DLD1 (cell line): ENCODE measurements around the gene HELZ2.

Experiments
- in situ Hi-C: cut with HindIII; loops from 2 replicates; pipeline ENCODE4 v1.10.0; 2017; ENCODE audit warnings: low sequenced_read_pairs

The HELZ2 gene

DNA sequence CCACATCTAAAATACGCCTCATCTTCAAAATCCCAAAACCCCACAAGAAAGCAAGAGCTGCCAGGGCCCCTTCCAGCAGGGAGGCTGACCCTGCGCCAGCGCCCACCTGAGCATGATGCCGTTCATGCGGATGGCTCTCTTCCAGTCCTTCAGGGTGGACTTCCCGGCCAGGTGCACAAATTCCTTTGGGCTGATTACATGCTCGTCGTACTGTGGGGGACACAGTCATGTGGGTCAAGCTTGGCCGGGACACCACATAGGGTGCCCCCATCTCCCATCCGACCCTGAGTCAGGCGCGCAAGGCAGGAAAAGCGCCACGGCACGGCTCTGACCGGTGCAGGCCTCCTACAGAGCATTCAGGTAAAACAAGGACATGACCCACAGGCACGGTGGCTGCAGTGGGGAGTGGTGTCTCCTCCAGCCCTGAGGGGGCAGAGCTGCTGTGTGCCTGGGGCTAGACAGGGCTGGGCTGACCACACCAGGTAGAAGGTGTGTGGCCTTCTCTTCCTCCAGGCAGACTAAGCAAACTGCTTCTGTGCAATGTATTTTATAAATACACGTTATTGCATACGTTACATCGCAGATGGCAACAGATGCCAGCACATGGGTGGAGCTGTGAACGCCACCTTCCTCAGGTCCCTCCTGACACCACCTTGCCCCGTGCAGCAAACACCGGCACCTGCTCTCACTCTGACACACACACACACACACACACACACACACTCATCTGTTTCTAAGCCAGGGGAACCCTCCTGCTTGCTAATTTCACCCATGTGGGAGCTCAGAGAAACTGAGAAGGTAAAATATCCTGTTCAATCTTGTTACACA, 23.8 kb upstream of the HELZ2 start:
- in situ Hi-C loops: no loop called here

DNA sequence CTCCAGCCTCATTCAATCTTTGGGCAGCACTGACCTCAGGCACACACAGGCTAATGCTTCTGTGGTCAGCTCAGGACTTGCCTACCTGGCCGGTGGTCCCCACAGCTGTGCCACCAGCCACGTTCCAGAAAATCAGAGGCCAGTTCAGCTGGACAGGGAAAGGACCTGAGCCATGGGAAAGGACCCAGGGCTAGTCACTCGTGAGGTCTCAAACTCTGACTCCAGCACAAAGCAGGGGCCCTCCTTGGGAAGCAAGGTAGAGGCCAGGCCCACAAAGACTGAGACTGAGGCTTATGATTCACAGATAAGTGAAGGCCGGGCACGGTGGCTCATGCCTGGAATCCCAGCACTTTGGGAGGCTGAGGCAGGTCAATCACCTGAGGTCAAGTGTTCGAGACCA, 22.4 kb upstream of the HELZ2 start:
- in situ Hi-C loops: no loop called here

DNA sequence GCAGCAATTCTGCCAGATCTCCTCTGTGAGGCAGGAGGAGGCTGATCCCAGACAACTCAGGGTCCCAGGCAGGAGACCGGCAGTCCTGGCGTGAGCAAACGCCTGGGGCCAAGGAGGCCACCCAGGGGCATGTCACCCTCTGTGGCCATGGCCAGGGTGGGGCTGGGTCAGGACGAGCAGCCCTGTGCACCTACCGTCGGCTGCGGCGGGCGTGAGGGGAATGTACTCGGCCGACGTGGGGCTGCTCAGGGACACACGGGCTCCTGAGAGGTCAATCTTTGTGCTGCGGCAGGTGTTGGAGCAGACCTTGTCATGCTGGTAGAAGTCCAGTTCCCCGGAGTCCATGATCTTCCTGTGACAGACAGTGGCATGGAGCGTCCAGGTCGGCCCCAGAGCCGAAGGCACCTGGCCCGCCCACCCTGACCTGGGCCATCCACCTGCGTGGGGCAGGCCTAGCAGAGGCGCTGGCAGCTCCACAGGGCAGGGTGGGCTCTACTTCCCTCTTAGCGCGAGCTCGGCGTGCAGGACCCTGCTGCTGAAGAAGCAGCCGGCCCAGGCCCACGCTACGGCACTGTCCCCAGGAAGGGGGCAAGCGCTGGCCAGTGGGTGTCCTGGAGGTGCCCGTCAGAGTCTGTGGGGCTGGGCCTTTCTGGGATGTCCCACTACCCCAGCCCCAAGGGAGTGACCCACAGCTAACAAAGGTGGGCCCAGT, 21.5 kb upstream of the HELZ2 start:
- in situ Hi-C loops: no loop called here

DNA sequence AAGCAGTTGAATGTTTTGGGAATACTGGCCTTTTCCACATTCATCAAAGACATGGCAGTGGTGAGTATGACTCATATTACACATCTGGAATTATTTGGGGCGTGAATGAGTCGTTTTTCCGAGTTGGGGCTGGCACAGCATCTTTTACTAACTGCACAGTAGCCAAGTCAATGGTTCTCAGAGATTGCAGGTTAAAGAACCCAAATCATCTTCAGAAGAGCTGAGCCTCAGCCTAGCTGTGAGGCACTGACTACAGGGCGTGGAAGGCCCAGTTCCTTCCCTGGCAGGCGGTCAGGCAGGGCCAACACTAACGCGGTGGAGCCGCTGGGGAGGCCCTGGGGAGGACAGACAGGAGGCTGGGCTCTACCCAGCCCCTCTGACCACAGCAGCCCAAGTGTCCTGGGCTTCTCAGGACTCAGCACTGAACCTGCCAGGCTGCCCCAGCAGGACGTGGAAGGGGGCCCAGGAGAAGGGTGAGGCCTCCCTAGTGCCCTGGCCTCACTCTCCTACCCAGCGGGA, 20.1 kb upstream of the HELZ2 start:
- in situ Hi-C loops: no loop called here

DNA sequence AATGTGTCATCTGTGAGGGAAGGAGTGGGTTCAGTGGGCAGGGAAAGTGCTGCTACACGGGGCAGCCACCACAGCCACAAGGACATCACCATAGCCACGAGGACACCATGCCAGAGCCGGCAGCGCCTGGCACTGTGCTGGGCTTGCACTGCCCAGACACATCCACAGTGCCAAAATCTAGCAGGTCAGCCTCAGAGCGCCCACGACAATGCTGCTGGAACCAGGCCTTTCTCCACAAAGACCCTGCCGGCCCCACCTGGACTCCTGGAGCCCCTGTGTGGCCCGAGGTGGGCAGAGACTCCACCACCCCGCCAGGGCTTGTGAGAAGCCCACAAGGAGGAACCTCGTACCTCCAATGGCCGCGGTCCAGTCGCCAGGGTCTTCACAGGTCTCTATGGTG, 18.6 kb upstream of the HELZ2 start:
- in situ Hi-C loops: no loop called here

DNA sequence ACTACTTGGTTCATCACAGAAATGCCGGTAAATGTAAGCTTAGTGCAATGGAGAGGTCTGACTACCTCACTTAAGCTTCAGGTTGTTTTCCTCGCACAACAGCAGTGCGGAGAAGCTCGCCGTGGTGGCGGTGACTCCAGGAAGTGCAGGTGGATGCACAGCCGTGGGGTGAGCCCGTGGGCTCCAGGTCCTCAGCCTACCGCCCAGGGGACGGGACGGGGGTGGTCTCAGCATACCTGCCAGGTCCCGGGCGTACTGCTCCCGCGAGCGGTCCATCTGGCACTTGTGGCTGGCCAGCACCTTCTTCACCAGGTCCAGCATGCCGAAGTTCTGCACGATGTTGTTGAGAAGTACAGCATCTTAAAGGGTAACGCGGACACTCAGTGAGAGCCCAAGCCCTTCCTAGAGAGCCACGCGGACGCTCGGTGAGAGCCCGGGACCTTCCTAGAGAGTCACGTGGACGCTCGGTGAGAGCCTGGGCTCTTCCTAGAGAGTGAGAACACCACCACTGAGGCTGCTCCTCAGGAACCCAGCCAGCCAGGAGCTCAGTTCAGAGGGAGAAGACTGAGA, 17.8 kb upstream of the HELZ2 start:
- in situ Hi-C loops: no loop called here

DNA sequence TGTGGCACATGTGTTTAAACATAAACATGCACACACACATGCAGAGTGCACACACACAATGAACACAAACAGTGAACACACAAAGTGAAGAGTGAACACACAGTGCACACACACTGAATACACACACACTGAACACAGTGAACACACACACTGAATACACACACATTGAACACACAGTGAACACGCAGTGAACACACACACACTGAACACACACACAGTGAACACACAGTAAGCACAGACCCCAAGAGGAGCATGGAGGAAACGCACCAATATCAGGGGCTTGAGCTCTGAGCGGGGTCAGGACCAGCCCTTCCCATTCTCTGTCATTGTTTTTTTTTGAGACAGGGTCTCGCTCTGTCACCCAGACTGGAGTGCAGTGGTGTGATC, 17.1 kb upstream of the HELZ2 start:
- in situ Hi-C loops: no loop called here

DNA sequence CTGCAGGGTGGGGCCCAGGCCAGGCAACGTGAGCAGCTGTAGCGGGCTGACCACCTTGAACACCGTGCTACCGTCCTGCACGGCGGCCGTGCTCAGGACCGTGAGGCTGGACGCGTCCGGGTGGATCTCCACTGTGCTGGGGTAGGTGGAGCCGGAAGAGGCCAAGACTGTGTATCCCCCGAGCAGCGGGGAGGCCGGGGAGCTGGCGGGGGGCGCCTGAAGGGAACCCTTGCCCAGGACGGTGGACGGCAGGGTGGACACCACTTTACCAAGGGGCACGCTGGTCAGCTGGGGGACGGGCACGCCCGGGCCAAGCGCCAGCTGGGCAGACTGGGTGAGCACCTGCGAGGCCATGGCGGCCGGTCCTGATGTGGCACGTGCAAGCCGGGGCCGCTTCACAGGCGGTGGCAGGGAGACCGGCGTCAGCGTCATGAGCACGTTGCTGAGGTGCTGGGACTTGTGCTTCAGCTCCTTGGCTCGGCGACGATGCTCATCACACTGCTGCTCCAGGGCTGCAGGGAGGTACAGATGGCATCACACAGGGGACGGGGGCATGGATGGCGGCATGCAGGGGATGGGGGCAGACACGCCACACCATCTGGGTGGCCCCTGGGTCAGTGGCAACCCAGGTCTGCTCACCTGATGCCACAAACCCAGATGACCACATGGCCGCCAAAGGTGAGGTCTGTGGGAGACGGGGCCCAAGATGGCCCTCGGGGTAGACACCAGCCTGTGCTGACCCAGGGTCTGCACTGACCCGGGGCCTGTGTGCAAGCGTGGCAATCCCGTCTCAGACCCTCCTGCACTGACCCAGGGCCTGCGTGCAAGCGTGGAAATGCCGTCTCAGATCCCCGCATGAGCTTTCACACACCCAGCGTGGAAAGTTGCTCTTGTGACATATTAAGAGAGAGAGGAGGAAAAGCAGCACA, 16.4 kb upstream of the HELZ2 start:
- in situ Hi-C loops: no loop called here

DNA sequence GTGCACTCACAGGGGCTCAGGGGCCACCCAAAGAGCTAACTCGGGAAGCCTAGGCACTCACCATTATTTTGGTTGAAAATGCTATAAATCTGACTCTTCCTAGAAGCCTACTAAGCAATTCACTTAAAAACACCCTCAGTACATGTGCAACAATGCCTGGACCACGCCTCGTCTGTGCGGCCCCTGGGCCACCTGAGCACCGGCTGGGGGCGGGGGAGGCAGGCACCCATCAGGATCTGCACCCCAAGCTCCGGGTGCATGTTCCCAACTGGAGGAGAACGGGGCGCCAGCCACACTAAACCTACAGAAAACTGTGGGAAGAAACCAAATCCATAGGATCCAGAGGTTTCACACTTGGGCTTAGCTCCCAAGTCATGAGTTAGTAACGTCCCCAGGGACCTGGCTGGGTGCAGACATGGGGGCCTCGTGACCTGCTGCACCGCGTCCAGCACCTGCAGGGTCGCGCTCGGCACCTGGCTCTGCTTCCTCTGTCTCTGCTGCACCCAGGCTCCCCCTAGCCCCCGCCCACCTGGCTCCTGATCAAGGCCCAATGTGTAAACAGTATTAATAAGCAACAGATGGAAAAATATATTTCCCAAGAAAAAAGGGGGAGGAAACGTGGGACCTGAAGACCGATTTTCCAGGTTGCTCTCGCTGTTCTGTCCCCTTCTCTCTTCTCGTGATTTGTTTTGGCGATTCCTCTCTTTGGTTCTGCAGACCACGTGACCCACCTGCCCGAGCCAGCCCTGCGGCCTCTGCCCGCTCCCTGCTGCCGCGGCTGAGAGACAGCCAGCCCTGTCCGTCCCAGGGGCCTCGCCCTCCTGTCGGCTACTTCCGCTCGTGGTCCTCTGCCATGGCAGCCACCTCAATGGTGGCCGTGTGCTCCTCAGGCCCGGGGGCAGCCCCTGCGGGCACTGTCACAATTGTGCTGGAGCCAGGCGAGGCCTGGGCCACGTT, 15.5 kb upstream of the HELZ2 start:
- in situ Hi-C loops: no loop called here

DNA sequence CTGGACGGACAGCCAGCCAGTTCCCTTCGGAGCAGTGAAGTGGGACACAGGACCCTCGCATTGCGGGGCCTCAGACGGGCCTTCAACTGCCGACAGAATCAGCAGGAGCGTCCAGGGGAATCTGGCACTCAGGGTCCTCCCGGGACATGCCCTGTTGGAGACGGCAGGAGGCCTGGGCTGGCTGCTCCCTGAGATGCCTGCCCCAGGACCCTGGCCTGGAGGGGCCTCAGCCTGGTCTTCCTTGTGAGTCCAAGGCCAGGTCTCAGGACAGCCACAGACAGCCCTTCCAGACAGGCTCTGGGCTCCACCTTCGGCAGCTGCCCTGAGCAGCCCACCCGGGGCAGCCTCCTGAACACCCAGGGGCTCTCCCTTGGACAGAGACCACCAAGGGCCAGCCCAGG, 14.6 kb upstream of the HELZ2 start:
- in situ Hi-C loops: no loop called here

DNA sequence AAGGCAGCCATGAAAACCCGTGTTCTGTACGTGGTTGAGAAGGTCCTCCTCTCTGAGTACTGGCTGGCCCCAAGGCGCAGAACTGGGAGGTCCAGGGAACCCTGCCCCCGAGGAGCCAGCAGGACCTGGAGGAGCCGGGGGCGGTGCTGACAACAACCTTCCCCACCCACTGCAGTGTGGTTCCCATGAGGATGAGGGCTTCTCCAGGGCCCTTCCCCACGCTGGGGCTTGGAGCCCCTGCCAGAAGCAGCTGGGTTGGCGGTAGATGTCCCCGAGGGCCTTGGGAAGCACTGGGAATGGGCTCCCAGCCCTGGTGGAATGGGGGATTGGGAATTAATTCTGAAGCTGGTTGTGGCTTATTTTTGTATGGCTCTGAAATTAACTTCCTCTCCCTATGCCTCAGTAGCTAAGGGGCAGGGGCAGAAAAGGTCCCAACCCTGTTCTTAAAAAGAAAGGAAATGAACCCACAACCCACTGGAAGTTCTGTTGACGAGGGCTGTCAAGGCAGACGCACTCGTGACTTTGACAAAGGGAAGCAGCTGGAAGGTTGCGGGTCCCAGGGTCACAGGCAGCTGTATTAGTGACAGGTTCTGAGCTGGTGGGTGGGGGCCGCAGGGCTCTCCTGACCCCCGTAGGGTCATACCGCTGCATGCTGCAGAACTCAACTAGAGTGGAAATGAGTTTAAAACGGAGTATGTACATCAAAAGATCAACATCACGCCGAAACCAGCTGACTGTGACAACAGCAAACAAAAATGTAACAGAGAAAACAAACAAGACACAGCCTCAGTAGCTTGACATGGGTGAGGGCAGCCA, 13.9 kb upstream of the HELZ2 start:
- in situ Hi-C loops: no loop called here

DNA sequence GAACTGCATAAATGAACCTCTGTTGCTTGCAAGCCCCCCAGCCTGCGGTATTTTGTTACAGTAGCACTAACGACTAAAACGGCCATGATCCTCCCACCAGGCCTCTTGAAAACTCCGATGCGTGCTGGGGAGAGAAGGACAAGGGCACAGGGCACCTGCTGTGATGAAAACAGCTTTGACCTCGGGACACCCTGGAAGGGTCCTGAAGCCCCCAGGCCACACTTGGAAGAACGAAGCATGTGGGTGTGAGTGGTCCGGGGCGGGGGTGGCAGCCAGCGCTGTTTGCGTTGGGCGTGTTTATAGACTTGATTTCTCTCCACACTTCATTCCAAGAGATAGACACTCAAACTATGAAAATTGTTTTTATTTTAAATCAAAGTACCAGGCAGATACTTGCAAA, 13.2 kb upstream of the HELZ2 start:
- in situ Hi-C loops: no loop called here

DNA sequence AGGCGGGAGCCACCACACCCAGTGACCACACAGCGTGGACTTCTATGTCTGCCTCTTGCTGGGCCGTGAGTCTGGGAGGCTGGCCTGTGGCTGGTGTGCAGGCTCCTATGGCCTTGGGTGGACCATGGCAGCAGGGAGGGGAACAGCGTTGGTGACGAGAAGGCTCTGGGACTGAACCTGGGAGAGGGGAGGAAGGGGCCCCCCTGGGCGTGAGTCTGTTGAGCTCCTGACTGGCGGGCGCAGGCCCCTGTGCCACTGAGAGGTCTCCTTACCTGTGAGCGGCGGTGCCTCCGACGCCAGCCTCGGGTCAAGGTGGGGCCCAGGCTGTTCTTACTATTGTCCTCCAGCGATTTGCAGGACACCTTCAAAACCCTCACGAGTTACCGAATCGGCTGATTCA, 12.8 kb upstream of the HELZ2 start:
- in situ Hi-C loops: no loop called here

DNA sequence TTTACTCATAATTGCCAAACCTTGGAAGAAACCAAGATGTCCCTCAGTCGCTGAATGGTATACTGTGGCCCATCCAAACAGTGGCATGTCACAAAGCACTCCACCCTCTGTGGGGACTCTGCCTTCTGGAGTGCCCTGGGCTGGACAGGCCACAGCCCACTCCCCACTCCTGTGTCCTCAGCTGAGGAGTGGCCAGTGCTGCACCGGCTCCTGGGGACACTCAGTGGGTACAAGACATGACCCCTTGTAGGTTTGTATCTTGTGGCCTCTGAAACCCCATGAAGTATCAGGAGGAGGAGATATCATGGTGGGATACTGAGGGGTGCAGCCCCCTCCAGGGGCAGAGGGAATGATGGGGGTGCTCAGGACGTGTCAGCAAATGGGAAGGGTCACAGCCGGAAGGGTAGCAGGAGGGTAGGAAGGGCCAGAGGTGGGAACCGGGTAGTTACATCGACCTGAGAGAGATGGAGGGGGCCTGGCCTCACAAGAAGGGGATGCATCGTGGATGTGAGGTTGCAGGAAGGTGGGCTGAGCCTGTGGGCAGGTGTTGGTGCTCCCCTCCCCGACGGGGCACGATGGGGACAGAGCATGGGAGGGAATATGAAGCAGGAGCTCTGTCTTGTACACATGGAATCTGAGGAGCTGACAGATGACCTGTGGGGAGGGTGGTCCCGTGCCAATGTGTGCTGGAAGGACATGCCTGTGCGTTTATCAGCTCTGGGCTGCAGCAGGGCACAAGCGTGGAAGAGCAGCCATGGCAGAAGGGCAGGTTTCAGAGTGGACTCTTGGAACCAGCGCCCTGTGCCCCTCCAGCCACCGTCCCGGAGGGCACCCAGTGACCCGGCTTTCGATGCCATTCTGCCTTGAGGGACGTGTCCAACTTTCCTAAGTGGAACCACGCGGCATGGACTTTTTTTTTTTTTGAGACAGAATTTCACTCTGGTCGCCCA, 11.9 kb upstream of the HELZ2 start:
- in situ Hi-C loops: no loop called here

DNA sequence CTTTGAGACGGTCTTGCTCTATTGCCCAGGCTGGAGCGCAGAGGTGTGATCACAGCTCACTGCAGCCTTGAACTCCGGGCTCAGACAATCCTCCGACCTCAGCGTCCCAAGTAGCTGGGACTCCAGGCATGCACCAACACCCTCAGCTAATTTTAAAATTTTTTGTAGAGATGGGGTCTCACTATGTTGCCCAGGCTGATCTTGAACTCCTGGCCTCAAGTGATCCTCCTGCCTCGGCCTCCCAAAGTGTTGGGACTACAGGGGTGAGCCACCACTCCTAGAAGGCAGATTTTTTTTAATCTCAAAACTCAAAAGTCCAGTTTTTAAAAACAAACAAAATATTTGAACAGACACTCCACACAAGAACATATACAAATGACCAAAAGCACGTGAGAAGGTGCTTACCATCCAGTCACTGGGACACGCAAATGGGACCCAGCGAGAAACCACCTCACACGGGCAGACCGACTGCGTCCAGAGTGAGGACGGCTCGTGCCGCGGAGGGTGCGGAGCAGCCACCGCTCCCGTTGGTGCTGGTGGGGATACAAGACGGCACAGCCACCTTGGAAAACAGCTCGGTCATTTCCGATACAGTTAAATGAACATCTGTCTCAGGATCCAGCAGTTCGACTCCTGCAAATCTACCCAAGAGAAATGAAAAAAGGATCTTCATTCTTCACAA, 8.5 kb upstream of the HELZ2 start:
- in situ Hi-C loops: no loop called here

DNA sequence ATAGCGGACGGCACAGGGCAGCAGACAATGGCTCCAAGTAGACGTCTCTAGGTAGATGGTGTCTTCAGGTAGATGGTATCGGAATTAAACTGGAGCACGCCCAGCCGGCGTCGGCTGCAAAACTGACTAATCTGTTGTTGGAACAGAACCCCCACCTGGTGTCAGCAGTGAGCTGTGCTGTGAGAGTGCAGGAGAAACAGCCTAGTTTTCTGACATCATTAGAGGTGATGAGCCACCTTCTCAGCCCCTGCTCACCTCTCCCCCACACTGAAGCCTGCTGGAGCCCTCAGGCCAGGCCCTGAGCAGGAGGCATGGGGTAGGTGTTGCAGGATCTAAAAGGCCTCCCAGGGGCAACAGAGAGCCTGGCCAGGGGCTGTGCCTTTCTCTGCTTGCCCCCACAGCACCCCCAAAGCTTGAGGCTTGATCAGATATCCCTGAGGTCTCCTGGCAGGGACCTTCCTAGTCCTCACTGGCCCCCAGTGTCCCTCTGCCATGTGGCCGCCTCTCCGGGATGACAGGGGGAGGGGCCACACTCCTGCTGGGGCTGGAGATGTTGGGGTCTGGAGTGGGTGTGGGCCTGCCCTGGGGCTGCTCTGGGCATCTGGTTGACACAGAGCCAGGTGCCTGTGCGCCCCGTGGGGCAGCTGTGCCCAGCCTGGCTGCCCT, 6.9 kb upstream of the HELZ2 start:
- in situ Hi-C loops: no loop called here
